ENCODE data around the gene GIMAP8.

GRCh38 chr7:150442811-150443210 is 7.6 kb upstream of the GIMAP8 start:
- TF ChIP-seq CTCF (IDR thresholded peaks at IDR 0.05) (no peak), ZFX (IDR thresholded peaks at IDR 0.05; ENCODE audit: borderline replicate concordance) (no peak)

All from 22Rv1 (cell line).